GM19395 (cell line): ENCODE data around the gene KRTAP5-7.

ENCODE experiments used
- ATAC-seq: cut with Tn5 transposase; IDR thresholded peaks from one replicate; pipeline ENCODE4 v1.9.1; 2021; ENCODE audit warnings: mild to moderate bottlenecking, moderate library complexity; ENCODE audit not compliant: unreplicated experiment

KRTAP5-7 gene

DNA sequence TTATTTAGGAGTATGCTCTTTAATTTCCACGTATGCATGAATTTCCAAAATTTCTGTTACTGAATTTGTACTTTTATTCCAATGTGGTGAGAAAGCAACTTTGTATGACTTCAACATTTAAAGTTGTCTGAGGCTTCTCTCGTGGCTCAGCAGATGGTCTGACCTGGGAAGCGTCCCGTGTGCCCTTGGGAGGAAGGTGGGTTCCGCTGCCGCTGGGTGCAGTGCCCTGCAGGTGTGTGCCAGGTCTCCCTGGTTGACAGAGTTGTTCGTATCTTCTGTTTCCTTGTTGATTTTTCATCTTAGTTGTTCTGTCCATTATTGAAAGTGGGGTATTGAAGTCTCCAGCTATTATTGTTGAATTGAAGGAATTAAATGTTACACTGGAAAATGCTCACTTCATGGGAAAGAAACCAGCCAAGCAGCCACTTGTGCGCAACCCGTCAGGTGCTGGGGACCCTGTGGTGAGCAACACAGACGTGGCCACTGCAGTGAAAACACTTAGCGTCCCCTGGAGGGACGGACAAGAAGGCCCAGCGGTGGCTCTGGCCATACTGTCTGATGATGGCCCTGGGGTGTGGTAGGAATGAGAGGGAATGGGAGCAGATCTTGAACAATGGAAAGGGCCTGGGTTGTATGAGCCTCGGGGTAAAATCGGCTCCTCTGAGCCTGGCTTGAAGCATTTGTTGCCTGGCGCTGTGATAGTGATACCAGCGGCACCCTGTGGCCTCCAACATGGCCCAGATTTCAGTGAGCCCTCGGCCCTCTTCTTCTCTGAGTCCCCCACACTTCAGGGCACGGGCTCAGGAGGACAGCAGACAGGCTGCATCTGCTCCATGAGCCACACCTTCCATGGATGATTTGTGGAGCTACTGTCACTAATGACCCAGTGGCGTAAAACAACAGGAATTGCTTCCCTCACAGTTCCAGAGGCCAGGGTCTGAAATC is 31.5 kb upstream of the KRTAP5-7 start:
- ATAC-seq = no peak

DNA sequence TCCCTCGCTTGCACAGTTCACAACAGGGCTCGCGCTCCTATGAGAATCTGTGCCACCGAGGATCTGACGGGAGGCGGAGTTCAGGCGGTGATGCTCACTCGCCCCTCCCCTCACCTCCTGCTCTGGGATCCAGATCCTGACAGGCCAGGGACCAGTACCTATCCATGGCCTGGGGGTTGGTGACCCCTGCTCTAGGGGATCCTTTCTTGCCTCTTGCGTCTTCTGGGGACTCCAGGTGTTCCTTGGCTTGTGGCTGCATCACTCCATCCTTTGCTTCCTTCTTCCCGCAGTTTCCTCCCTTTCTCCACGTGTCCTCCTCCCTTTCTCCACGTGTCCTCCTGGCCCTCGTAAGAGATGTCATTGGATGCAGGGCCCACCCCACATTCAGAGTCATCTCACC is 30.6 kb upstream of the KRTAP5-7 start:
- no peak for ATAC-seq

DNA sequence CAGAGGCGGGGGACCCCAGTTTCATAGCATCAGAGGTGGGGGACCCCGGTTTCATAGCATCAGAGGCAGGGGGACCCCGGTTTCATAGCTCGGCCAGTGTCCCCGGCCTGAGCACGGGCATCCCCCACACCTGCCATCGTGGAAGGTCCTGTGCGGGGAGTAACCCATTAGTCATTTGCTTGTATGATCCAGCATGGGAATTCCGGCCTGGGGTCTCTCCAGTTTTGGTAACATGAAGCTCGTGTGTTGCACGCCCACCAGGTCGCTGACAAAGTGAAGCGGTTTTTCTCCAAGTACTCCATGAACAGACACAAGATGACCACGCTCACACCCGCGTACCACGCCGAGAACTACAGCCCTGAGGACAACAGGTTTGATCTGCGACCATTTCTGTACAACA is 29.0 kb upstream of the KRTAP5-7 start:
- ATAC-seq = no peak

DNA sequence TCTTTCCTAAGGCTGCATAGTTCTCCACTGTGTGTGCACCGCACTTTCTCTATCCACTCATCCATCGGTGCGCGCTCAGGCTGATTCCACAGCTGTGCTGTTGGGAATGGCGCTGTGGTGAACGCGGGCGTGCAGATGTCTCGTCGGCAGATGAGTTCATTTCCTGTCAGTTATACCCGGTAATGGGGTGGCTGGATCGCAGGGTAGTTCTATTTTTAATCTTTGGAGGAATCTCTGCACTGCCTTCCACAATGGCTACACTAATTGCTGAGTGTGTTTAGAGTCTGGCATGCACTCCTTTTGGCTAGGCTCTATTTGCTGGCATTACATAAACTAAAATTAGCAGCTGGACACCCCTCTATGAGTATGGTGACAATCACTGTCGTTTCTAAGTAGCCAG is 27.9 kb upstream of the KRTAP5-7 start:
- ATAC-seq = no peak

DNA sequence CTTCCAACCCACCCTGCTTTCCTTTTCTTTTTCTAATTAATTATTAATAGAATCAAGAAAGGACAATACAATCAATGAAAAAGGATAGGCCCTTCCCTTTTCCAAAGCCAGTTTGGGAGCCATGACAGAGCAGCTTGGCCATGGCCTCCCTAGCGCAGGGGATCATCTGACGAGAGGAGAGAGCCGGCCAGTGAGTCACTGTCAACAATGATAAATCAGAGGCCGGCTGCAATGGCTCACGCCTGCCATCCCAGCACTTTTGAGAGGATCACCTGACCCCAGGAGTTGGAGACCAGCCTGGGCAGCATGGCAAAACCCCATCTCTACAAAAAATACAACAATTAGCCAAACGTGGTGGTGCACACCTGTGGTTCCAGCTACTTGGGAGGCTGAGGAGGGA is 27.5 kb upstream of the KRTAP5-7 start:
- ATAC-seq = no peak

DNA sequence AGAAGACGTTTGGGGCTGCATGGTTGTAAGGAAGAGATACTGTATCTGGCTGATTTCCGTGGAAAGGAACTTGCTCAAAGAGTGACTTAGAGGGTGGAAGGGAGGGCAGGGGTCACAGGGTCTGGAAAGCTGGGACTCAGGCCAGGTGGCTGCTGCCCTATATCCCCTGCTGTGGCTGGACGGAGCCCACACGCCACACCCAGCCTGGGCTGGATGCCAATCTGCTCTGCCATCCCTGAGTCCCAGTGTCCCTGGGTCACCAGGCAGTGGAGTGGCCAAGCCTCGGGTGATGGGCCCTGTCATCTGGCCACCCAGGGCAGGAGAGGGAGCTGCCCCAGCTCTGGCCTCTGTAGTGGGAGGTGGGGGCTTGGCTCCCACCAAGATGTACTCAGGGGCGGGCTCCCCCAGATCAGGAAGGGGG is 26.5 kb upstream of the KRTAP5-7 start:
- ATAC-seq = no peak

DNA sequence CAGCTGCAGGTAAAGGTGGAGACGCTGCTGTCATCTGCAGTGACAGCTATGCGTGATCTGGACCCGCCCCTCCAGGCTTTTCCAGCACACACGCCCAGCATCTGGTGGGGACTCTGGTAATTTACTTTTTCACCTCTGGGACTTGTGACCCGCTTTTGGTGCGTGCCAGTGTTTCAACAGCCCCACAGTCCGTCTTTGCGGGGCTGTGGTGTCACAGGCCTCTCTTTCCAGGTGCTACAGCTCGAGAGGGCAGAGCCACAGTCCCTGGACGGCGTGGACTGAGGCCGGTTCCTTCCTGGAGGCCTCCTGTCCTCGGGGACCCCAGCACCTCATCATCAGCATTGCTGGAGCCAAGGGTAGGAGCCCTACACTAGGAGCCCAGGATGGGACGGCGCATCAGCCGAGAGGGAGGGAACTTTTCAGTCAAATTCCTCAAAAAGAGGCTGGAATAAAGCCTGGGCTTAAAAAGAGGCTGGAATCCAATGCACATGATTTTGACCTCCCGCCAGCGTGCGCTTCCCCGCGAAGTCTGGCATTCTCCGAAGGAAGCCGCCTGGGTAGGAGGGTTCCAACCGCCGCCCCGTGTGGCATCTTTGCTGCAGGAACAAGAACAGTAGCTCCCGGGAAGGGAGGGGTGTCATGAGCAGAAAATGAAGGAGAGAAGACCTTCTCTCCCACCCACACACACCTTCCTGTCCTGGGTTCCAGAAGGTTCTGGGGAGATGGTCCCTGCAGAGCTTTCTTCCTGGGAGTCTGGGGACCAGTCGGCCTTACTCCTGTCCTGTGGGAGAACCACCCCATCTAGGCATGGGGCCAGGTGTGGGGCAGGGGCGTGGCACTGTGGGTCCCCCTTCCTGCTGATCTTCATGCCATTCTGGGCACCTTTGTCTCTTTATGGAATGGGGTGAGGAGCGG is 25.7 kb upstream of the KRTAP5-7 start:
- ATAC-seq = no peak

DNA sequence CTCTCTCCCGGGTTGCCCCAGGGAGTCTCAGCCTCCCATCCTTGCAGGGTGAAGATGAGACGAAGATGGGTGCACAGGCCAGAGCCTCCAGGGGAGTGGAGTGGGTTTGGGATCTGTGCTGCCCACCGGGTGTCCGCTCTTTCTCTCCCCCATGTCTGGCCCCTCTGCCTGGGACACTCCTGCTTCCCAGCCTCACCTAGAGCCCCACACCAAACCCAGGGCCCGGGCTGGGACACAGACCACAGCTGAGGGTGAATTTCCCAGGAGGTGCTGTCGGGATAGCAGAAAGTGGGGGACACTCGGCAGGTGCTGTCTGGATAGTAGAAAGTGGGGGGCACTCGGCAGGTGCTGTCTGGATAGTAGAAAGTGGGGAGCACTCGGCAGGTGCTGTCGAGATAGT is 25.0 kb upstream of the KRTAP5-7 start:
- ATAC-seq = no peak

DNA sequence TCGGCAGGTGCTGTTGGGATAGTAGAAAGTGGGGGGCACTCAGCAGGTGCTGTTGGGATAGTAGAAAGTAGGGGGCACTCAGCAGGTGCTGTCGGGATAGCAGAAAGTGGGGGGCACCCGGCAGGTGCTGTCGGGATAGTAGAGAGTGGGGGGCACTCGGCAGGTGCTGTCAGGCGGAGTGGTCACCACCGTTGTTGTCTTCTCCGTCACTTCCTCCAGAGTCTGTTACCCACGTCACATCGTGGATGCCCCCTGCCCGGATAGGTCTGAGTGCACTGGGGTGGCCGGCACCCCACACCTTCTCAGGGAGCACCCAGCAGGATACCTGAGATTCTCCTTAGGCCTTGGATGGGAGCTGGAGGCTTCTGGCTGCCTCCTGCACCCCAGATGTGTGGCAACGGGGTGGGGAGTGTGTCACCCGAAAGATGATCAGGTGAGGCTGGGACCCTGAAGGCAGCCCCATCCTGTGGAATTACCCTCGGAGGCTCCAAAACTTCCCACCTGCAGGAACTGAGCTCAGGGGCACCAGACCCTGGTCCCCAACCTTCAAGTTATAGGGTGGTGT is 24.1 kb upstream of the KRTAP5-7 start:
- no peak for ATAC-seq

DNA sequence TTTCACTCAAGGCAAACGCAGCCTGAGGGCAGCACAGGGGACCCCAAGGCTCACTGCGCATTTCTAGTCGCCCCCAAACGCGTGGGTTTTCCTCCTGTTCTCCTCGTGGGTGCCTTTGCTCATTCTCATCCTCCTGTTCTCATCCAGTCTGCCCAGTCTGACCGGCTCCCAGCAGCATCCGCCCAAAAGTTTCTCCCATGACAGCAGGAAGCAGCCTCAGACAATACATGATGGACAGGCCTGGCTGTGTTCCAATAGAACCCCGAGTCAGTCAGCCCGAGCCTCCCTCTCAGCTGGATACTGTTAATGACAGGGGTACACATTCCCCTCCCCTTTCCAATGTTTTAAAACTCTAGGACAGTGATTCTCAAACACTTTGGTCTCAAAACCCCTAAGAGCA is 22.5 kb upstream of the KRTAP5-7 start:
- ATAC-seq = no peak

DNA sequence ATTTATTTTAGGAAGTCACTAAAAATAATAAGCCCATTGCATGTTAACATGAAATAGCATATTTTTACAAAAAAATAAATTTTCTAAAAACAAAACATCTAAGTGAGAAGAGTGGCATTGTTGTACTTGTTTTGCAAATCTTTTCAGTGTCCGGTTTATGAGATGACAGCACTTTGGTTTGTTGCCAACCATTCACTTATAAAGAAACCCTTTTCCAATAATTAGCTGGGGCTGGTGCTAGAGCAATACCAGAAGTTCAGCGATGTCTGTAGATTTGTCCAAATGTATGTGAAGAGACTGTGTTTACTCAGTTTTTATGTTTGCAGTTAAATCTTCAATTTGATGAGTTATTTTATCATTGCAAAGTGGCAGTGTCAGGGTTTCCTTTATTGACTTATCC is 22.1 kb upstream of the KRTAP5-7 start:
- no peak for ATAC-seq

DNA sequence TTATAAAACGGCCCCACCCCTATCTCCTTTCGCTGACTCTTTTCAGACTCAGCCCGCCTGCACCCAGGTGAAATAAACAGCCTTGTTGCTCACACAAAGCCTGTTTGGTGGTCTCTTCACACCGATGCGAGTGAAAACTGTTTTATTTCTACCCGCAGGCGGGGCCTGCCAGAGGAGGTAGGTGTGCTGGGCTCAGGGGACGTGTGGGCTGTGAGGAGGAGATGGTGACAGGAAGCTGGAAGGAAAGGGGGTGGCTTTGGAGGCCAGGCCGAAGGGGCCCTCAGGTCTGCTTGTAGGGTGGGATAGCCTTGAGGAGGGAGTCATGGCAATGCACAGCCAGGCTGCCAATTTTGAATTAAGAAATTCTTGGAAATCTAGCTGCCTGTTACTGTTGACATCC is 21.3 kb upstream of the KRTAP5-7 start:
- no peak for ATAC-seq

DNA sequence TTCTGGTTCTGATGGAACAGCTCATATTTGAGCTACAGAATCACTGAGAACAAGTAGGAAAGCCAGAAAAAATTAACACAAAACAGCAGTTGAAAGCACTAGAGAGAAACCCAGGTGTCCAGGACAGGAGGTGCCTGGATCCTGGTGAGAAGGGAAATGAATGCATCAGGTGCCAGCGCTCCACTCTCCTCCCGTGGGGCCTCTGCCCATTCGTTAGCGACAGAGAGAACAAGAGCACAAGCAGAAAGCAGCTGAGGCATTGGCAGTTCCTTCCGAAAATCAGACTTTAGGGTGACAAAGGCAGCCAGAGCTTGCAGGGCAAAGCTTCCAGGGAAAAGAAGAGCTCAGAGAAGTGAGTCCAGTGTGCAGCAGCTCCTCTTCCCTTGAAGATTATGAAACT is 20.0 kb upstream of the KRTAP5-7 start:
- no peak for ATAC-seq

DNA sequence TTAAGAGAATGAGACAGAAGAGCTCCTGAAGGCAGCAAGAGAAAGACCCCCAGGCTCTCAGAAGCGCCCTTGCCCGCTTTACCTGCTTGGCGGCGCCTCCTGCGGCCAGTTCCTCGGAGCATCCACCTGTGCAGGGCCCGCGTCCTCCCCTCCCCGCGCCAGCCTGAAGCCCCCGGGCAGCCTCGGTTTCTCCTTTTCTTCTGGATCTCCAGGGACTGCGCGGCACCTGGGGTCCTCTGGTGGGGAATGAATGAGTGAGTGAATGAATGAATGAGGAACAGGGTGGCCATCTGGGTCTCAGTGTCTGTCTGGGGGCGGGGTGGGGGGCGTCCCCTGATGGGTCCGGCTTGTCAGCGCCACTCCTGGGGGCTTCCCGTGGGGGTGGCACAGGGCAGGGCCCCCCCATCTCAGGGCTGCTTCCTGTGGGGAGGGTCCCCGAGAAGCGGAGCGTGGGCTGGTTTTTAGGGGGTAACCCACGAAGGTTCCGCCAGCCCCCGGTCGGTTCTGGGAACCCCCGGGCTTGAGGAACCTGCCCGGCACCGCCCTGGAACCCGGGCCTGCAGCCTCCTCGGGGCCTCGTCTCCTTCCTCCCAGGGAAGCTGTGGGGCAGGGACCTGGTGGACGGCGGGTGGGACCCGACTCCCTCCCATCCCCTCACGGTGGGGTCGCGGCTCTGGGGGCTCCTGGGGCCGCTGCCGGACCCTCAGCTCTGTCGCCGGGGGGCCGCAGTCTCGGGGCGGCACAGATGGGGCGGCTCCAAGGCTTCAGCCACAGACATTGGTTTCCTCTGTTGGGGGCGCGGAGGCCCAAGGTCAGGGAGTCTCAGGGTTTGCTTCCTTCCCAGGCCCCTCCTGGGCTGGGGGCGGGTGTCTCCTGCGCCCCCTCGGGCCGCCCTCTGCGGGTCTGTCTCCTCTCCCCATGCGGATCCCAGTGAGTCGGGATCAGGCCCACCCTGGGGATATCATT is 8.3 kb upstream of the KRTAP5-7 start:
- no peak for ATAC-seq

DNA sequence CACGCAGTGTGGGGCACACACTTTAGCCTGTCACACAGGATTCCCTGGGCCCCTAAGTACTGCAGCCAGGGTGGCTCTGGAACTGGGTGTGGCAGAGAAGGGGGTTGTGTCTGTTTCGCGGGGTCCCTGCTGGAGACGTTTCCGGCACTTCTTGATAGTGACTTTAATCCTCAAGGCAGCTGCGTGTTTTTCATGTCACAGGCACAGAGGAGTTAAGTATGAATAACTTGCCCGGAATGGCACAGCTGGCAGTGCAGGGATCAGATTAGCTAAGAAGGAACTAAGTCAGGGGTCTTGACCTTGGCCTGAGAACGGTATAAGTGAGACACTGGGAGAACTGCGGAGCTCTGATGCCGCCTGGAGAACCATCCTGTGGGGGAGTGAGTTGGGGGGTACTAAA is 7.5 kb upstream of the KRTAP5-7 start:
- ATAC-seq = no peak

DNA sequence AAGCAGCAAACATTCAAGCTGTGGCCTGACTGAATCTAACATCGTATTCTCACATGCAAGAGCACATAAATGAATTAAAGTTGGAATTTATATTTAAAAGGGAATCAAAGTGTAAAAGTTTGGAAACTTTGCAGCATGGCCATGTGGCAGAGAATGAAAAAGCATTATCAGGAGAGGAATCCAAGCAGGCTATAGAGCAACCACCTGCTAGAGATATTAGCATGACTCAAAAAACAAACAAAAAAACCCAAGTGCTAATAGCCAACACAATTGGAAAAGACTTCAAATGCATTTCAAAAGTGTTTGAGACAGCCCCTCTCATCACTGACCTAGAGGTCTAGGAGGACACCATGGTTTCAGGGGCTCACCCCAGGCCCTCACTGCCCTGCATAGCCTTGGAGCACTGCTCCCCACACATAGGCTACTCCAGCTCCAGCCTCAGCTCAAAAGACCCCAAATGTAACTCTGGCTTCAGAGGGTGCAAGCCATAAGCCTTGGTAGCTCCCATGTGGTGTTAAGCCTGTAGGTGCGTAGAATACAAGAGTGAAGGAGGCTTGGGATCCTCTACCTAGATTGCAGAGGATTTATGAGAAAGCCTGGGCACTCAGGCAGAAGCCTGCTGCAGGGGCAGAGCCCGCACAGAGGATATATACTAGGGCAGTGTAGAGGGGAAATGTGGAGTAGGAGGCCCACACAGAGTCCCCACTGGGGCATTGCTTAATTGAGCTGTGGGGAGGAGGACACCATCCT is 1.7 kb upstream of the KRTAP5-7 start:
- ATAC-seq = no peak

DNA sequence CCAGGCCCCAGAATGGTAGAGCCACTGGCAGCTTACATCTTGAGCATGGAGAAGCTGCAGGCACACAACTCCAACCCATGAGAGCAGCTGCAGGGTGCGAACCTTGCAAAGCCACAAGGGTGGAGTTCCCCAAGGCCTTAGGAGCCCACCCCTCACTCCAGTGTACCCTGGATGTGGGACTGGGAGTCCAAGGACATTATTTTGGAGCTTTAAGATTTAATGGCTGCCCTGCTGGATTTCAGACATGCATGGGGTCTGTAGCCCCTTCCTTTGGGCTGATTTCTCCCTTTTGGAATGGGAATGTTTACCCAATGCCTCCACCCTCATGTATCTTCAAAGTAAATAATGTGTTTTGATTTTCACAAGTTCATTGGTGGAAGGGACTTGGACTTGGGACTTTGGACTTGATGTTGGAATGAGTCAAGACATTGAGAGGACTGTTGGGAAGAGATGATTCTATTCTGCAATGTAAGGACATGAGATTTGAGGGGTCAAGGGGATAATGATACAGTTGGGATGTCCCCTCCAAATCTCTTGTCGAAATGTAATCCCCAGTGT is 1.1 kb upstream of the KRTAP5-7 start:
- no peak for ATAC-seq

DNA sequence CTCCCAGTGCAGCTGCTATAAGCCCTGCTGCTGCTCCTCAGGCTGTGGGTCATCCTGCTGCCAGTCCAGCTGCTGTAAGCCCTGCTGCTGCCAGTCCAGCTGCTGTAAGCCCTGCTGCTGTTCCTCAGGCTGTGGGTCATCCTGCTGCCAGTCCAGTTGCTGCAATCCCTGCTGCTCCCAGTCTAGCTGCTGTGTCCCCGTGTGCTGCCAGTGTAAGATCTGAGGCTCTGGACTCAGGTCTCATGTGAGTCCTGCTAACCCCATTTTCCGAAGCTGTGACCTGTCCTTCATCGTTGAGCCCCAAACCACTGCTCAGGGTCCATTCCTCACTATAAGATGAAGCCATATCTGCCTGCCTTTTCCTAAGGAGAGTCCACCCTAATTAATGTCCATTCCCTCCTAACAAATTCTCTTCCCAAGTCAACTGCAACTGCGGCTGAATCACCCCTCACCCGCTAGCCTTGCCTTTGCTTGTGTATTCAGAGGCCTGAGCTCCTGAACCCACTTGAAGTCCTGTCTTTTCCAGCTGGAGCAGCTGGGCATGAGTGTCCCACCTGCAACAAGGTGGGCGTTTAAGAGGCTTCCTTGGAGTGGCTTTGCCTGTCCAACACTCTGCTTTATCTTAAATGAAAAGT is 626 bp downstream of the KRTAP5-7 start:
- no peak for ATAC-seq

DNA sequence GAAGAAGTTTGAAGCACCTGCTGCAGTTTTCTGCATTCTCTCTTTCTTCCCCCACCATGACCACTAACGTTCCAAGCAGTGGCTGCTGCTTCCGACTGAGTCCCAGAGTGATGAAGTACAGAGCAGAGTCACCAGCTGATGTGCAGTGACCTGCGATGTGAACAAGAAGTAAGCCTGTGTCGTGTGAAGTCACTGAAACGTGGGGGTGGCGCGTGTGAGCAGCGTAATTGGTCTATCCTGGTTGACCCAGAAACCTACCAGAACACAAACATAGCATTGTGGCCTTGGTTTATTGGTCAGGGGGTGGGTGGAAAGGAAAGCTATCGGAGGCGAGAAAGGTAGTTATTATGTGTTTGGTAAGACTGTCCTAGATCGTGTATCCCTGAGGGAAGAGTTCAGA is 3.5 kb downstream of the KRTAP5-7 start:
- no peak for ATAC-seq
